Activated CD4-positive, alpha-beta T cell treated with anti-CD3 and anti-CD28 coated beads for 1 hour (primary cell): Measurements from ENCODE around the gene HHIPL1.
"Not testable (repeated sequence)": the region's sequence is repeated elsewhere in the genome, so short reads cannot be mapped to it uniquely, and the experiment has no call there.

Experiments
- DNase-seq: peaks from one replicate; pipeline ENCODE4 v3.0.0-alpha.2; 2020

HHIPL1 gene

DNA sequence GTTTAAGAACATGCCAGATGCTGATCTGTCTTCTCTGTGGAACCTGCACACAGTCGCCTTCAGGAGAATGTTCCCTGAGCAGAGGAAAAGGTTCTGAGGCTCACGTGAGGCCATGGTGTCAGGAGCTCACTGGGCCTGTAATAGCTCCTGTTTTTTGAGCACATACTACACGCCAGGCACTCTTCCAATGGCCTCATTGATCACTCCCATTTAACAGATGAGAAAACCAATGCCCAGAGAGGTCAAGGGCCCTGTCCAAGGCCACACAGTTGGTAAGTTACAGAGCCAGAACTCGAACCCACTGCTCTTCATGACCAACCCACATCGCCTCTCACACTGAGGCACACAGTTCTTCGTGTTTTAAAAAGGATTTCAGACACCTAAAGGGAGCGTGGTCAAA is 7.3 kb upstream of the HHIPL1 start:
- DNase-seq, result no peak

DNA sequence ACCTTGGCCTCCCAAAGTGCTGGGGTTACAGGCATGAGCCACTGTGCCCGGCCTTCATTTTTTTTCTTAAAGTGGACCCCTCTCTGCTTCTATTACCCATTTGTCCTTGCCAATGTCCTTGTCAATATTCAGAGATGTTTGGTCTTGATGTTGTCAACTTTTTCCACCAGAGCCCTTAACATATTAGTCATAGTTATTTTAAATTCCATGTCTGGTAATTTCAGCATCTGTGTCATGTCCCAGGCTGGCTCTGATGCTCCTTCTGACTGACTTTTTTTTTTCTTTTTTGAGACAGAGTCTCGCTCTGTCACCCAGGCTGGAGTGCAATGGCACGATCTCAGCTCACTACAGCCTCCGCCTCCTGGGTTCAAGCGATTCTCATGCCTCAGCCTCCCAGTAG is 2.2 kb upstream of the HHIPL1 start:
- DNase-seq, result not testable (repeated sequence)

DNA sequence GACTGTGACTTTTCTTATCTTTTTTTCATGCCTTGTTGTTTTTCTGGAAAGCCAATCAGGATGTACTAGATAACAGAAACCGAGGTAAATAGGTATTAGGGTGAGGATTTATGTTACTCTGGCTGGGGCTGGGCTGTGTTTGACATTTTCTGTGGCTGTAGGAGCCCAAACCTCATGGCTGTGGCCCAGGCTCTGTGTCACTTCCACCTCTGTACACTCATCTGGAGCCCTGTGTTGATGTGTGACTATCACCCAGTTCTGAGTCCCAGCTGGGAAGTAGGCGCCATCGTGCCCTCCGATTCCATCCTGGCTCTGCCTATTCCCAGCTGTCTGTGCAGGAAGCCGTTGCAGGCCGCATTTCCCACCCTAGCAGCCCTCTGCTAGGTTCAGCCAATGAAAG is 1.6 kb upstream of the HHIPL1 start:
- no peak for DNase-seq

DNA sequence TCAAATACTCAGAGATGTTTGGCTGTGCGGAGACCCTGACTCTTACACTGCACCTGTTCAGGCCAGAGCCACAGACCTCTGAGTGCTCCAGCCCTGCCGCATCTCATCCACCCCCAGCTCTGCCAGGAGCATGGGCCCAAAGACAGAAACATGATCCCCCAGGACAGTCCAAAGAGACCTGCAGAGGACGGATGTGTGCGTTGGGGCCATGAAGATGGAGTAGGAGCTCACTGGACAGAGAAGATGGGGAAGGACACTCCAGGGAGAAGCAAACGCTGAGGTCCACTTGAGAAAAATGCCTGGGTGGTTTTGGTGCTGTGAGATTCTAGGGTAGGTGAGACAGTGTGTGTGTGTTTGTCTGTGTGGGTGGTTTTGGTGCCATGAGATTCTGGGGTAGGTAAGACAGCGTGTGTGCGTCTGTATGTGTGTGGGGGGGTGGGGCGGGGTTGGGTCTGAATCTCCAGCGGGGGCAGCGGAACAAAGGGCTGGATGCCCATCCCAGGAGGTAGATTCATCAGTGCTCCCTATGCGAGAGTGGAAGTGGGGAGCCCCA is 818 bp upstream of the HHIPL1 start:
- DNase-seq, result no peak

DNA sequence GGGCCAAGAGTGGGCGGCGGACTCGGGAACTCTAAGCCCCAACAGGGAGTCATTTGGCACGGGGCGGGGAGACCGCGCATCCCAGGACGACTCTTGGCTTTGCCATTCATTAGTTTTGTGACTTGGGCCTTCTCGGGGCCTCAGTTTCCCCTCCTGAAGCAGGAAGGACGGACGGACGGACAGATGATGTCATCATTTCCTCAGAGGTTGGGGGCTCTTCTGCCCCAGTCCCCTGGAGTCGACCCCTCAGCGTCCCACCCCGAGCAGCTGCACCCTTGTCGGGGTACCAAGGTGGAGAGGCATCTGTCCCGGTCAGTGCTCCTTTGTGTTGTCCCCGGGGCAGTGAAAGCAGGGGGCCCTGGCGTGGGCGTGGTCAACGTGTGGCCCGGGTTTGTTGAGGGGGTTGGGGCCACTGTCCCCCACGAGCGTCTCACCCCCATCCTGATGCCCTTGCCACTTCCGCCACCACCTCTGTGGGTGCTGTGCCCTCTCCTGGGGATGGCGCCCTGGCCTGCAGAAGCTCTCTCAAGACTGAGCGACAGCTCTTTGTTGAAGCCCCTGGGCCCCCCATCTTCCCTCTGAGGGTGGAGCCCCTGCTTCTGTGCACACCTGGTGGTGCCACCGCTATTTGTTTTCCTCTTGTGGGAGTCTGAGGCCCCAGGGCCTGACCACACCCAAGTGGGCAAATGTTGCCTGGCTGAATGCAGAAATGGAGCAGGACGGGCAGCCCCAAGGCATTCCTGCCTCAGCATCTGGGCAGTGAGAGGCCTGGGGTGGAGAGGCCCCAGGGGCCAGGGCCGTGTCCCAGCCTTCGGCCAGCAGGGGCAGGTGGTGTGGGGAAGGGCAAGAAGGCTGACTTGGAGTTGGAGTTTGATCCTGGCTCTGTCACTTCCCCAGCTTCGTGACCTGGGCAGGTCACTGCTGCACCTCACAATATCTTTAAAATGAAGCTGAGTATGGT is 896 bp downstream of the HHIPL1 start:
- no peak for DNase-seq

DNA sequence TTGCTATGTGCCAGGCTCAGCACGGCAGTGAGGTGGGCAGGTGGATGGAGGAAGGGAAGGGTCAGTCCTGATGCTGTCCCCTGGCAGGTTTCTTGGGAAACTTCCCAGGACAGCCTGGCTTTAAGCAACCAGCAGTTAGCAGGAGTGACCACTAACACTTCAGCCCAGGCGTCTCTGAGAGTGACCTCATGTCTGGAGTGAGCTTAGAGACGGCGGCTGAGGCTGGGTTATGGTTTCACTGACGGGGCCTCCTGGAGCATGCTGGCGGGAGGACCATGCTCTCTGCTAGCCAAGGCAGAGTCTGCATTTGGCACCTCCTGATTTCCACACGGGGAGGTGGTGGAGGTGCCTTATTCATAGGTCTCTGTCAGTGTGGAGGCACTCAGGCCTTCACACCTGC is 2.5 kb downstream of the HHIPL1 start:
- DNase-seq, result no peak

DNA sequence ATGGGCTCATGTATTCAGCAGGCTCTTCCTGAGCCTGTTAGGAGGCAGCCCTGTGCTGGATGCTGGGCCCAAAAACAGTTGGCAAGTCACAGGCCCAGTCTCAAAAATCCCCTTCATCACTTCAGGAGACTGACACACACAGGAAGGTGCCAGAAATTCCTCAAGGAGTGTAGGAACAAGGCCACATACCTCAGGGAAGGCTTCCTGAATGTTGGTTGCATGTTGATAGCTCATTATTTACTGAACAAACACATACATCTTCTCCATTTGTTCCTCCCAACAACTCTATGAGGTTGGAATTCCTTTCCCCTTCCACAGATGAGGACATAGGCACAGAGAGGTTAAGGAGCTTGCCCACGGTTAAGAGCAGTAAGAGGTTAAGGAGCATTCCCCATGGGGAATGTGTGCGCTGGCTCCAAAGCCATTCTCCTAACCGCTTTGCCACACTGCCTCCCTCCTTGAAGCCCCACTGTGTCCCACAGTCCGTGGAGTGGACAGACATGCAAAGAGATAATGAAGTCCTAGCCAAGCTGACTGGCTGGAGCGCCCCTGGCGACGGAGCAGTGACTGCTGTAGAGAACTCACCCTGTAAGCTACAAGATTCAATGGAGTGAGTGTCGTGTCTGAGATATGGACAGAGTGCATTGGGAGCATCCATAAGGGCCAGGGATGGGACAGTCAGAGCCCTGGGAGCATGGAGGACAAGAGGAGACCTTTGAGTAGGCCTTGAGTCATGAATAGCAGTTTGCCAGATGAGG is 3.3 kb downstream of the HHIPL1 start:
- no peak for DNase-seq

DNA sequence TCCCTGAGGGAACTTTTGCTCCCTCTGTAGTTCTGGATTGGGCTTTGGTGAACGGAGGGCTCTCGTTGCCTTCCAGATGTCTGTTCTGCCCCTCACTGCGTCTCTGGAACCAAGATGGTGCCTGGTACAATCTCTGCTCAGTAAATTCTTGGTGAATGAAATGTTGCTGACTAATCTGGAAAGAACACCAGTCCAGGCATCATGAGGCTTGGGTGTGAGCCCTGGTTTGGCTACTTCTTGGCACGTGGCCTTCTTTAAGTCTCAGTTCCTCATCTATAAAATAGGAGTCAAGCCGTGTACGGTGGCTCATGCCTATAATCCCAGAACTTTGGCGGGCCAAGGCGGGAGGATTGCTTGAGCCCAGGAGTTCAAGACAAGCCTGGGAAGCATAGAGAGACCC is 4.3 kb downstream of the HHIPL1 start:
- no peak for DNase-seq

DNA sequence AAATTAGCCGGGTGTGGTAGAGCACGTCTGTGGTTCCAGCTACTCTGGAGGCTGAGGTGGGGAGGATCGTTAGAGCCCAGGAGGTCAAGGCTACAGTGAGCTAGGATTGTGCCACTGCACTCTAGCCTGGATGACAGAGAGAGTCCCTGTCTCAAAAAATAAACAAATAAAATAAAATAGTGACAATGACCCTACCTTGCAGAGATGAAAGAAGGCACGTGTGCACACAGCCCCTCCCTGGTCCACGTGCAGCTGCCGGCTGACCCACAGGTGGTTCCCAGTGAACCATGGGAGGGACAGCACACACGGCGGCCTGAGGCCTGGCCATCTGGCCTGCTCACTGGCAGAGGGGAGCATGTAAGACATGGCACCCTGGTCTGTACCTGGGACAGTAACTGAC is 4.7 kb downstream of the HHIPL1 start:
- no peak for DNase-seq

DNA sequence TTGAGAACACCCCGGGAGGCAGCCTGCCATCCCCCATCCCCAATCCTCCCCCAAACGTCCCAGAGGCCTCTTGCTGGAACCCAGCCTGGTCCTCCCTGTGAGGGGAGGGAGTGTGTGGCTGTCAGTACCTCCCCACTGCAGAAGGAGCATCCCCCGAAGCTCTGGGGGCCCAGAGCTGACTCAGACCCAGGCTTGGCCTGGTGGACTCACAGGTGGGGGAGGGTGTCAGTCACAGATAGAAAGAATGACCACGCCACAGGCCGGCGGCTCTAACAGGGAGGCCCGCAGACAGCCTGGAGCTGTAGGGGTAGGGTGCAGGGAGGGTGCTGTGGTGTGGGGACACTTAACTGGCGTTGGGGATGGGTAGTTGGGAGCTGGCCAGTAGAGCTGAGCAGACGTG is 5.3 kb downstream of the HHIPL1 start:
- no peak for DNase-seq

DNA sequence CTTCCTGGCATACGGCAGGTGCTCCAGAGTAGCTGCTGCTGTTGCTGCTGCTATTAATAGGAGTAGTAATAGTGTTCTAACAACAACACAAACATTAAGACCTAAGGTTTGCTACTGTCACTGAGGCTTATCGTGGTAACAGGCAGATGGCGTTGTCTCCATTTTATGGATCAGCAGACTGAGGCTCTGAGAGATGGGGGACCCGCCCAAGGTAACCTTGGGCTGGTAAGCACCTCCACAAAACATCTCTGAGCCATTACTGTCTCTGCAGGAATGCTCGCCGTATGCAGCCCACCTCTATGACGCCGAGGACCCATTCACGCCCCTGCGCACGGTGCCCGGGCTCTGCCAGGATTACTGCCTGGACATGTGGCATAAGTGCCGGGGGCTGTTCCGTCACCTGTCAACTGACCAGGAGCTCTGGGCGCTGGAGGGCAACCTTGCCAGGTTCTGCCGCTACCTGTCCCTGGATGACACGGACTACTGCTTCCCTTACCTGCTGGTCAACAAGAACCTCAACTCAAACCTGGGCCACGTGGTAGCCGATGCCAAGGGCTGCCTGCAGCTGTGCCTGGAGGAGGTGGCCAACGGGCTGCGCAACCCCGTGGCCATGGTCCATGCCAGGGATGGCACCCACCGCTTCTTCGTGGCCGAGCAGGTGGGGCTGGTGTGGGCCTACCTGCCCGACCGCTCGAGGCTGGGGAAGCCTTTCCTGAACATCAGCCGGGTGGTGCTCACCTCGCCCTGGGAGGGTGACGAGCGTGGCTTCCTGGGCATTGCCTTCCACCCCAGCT is 7.2 kb downstream of the HHIPL1 start:
- DNase-seq, result no peak

DNA sequence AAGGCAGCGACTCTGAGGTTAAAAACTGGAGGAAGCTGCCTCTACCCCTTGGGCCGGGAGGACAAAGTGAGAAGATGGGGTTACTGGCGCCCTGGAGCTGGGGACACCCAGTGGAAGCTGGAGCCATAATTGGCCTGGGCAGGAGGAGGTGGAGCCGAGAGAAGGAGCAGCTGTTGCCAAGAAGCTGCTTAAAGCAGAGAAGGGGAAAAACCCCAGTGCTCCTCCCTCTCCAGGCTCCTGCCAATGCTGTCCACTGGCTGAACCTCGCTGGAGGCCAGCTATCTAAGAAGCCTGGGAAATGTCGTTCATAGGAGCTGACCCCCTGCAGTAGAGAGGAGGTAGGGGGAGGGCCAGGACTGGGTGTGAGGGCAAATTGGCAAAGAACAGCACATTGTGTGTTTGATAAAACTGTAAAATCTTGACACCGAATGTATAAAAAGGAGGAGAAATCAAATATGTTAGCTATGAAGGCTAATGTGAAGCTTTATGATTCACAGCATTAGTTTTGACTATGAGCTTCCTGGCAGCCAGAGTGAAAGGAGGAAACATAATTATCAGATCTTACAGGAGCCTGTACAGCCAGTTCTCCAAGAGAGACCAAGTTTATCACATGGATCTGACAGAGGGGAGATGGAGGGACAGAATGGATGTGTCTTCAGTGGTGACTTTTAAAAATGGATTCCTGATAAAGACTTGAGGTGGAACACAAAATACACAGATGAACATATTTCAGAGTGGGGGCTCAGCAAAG is 9.5 kb downstream of the HHIPL1 start:
- DNase-seq, result no peak

DNA sequence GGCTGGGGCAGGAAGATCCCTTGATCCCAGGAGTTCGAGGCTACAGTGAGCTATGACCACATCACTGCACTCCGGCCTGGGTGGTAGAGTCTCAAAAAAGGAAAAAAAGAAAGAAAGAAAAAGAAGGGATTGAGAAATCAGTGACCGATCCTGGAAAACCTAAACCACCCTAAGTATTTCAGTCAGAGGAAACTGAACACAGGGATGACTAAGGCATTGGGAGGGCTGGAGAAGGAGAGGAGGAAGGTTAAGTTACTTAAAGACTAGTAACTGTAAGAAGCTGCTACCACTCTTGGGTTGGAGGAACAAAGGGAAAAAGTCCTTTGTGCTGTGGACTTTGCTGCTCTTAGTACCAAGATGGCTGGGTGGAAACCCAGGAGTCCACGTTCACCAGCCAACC is 10.6 kb downstream of the HHIPL1 start:
- DNase-seq, result no peak

DNA sequence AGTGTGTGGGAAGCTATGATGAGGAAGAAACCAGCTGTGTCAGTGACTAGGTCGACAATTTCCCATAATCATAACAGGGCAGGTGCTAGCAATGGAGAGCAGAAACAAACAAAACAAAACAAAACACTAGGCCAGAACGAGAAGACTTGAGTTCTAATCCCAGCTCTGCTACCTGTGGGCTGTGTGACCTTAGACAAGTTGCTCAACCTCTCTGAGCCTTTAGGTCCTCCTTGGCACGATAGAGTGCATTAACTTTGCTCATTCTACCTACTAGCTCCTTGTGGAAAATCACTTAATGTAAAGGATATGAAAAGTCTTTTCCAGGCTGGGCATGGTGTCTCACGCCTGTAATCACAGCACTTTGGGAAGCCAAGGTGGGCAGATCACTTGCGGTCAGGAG is 11.2 kb downstream of the HHIPL1 start:
- no peak for DNase-seq

DNA sequence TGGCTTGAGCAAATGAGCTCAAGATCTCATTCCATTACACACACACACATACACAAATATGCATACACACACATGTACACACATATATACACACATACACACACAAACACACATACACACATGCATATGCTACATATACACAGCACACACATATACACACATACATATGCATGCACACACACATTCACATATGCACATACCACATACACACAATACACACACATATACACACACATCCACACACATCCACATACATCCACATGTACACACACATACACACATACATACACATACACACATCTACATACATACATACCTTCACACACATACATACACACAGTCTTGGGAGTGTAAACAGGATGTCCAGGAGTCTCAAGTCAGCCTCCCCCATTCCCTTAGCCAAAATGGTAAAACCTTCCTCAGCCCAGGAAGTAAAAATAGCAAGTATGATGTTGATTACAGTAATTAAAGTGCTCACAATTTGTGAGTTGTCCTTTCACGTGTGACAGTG is 12.8 kb downstream of the HHIPL1 start:
- no peak for DNase-seq

DNA sequence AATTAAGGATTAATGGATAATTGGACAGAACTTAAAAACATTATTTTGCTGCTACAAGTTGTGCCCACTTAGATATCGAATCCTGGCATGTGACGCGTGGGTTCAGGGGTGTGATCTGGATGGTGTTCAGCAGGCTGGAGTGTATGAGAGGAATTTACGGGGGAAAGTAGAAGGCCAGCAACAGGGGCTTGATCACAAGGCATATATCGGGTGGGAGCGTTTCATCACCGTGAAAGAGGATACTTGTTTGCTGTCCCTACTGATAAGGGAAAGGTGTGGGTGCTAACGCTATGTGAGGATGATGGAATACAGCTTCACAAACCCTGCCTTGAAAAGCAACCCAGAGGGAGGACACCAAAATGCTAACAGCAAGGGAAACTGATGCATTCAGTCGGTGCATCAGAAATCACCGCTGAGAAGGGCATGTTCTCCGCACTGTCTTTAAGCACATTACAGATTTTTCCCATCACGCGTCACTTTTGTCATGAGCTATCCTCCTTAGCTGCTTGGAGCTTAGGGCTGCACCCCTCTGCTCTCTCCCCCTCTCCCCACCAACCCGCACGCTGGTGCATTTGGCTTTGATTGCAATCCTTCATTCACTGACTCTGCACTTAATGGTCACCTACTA is 13.4 kb downstream of the HHIPL1 start:
- no peak for DNase-seq

DNA sequence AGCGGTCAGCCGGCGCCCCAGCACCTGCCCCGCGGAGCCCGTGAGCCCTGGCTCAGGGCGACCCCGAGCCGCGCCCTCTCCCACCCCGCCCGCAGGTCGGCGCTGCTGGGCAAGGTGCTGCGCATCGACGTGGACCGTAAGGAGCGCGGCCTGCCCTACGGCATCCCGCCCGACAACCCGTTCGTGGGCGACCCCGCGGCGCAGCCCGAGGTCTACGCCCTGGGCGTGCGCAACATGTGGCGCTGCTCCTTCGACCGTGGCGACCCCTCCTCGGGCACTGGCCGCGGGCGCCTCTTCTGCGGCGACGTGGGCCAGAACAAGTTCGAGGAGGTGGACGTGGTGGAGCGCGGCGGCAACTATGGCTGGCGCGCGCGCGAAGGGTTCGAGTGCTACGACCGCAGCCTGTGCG is 14.4 kb downstream of the HHIPL1 start:
- no peak for DNase-seq

DNA sequence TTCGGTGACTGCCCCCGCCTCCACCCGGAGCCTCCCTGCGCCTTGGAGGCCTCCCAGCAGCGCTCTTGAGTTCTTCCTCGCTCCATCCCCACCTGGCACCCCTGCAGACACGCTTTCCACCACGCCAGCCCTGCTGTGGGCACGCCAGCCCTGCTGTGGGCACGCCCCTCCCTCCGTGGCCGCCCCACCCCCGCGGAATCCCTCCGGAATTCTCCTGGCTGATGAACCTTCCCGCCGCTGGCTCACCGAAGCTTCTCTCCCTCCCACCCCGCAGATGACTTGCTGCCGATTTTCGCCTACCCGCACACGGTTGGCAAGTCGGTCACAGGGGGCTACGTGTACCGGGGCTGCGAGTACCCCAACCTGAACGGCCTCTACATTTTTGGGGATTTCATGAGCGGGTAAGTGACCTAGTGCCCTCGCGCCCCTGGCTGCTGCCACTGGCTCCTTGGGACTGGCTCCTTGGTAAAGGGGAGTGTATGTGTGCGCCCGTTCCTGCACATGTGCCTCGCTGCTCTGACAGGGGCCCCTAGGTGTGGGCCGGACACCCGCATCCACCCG is 15.2 kb downstream of the HHIPL1 start:
- DNase-seq, result no peak

DNA sequence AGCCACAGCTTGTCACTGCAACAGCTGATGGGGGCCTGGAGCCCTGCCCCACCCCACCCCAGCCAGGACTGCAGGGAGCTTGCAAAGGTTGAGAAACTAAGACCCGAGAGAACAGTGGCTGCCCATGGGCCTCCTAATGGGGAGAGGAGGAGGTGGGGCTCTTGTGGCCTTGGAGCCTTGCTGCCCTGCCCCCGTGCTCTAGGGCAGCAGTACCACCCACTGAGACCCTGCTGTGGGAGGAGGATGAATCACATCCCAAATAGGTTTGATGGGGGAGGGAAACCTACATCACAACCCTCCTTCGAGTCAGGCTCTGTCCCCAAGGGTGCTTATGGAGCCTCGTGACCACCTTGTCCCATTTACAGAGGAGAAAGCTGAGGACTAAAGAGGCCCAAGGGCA is 15.9 kb downstream of the HHIPL1 start:
- no peak for DNase-seq

DNA sequence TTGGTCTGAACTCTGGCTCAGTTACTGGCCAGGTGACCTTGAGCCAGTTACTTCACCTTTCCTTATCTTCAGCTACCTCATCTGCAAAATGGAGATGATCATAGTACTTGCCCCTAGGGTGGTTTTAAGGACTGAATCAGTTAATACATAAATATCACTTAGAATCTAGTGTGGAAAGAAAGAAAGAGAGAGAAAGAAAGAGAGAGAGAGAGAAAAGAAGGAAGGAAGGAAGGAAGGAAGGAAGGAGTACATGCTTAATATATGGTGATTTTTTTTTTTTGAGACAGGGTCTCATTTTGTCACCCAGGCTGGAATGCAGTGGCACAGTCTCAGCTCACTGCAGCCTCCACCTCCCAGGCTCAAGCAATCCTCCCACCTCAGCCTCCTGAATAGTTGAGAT is 16.3 kb downstream of the HHIPL1 start:
- not testable (repeated sequence) for DNase-seq

DNA sequence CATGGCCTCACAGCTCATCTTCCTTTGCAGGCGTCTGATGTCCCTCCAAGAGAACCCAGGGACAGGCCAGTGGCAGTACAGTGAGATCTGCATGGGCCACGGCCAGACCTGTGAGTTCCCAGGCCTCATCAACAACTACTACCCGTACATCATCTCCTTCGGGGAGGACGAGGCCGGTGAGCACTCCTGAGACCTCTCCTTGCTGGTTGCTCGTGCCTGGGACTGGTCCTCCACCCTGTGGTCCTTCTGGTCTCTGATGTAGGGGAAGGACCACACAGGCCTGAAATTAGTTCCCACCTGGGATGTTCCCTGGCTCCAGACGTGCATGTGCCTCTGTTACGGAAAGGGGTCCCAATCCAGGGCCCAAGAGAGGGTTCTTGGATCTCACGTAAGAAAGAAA is 17.9 kb downstream of the HHIPL1 start:
- no peak for DNase-seq
